Fibroblast of lung (primary cell): ENCODE data around the gene CPEB2. TPM values are rescaled to one million over a fixed set of nuclear protein-coding genes. Genes with fewer than 3 reads are reported as not detected.
A peak's percentile ranks its signal among the peaks of the same experiment; 100 is the strongest.

Experiments
- DNase-seq, 2 donors: peaks; one replicate each; pipeline versions ENCODE4 v3.0.0 to v3.0.0-alpha.2; 2010; ENCODE audit warnings: low read depth in 2 of 2
- H2AFZ ChIP-seq: 2 replicates; pipeline ENCODE4 v1.5.1; 2012; ENCODE audit warnings: low read length, control low read depth, inconsistent platforms
- H3K27ac ChIP-seq: 2 replicates; pipeline ENCODE4 v1.5.1; 2011; ENCODE audit warnings: low read length, control low read depth; ENCODE audit not compliant: insufficient read depth
- H3K27me3 ChIP-seq: 2 replicates; pipeline ENCODE4 v1.5.1; 2011; ENCODE audit warnings: mild to moderate bottlenecking, low read length; ENCODE audit not compliant: control insufficient read depth, insufficient read depth
- H3K36me3 ChIP-seq: 2 replicates; pipeline ENCODE4 v1.5.1; 2011; ENCODE audit warnings: low read length; ENCODE audit not compliant: control insufficient read depth, insufficient read depth
- H3K4me1 ChIP-seq: 2 replicates; pipeline ENCODE4 v1.5.1; 2011; ENCODE audit warnings: low read length; ENCODE audit not compliant: control insufficient read depth, insufficient read depth; ENCODE audit errors: extremely low read depth
- H3K4me2 ChIP-seq: 2 replicates; pipeline ENCODE4 v1.5.1; 2011; ENCODE audit warnings: low read length, control low read depth; ENCODE audit not compliant: insufficient read depth; ENCODE audit errors: extremely low read depth
- H3K4me3 ChIP-seq, 4 experiments: fragments of 200-600 bp in 1 of 4; sonication (generic) in 1 of 4; replicated peaks in 1 of 4; 2 replicates each; pipeline ENCODE4 v1.5.1; 2011 to 2016; ENCODE audit warnings: low read length in 4 of 4, low read depth in 3 of 4, mild to moderate bottlenecking in 3 of 4, control low read depth in 2 of 4, inconsistent platforms in 1 of 4, mixed read lengths in 1 of 4; ENCODE audit not compliant: insufficient read depth in 1 of 4; ENCODE audit errors: control extremely low read depth in 1 of 4
- H3K79me2 ChIP-seq: 2 replicates; pipeline ENCODE4 v1.5.1; 2012; ENCODE audit warnings: mild to moderate bottlenecking, low read length, inconsistent platforms; ENCODE audit not compliant: control insufficient read depth, insufficient read depth
- H3K9ac ChIP-seq: 2 replicates; pipeline ENCODE4 v1.5.1; 2011; ENCODE audit warnings: mild to moderate bottlenecking, low read length, control low read depth; ENCODE audit not compliant: insufficient read depth
- H3K9me3 ChIP-seq: 2 replicates; pipeline ENCODE4 v1.5.1; 2012; ENCODE audit warnings: low read depth, low read length; ENCODE audit not compliant: control insufficient read depth, insufficient read depth
- H4K20me1 ChIP-seq: 2 replicates; pipeline ENCODE4 v1.5.1; 2011; ENCODE audit warnings: low read length; ENCODE audit not compliant: control insufficient read depth, insufficient read depth; ENCODE audit errors: extremely low read depth
- CTCF ChIP-seq, 2 donors: IDR thresholded peaks in 1 of 2; conservative IDR thresholded peaks in 1 of 2; 1 replicate in 1 of 2; 2 replicates in 1 of 2; pipeline ENCODE4 v1.5.1; 2011 to 2012; ENCODE audit warnings: low read length in 2 of 2, control low read depth in 1 of 2, inconsistent platforms in 1 of 2, low read depth in 1 of 2, mild to moderate bottlenecking in 1 of 2
- EZH2 ChIP-seq: IDR thresholded peaks from 2 replicates; pipeline ENCODE4 v1.5.1; 2012; ENCODE audit warnings: low read length, control low read depth, mild to moderate bottlenecking; ENCODE audit errors: missing control alignments
- polyA plus RNA-seq, 2 donors: library from polyadenylated mRNA; depleted of rRNA in 1 of 2; stranded (reverse) in 1 of 2; unstranded in 1 of 2; fragments of >200 nt; gene quantifications; 2 replicates each; pipeline ENCODE4 v1.2.1, GENCODE V29; 2011 to 2012; ENCODE audit warnings: missing spikeins in 1 of 2
- total RNA-seq: library from RNA; depleted of rRNA; stranded (reverse); fragments of >200 nt; gene quantifications from 2 replicates; pipeline ENCODE4 v1.2.1, GENCODE V29; 2014

Gene CPEB2
- total and polyA plus RNA-seq, 2 donors (not counting 1 experiment from before 2014, with no cell fraction given): 18.6 to 19.0 TPM

- peaks cover 81% of the 10 kb centered on the region for H3K79me2 ChIP-seq
- no peaks in the 10 kb centered on the region for H3K27me3 ChIP-seq
- no peak overlapping the region for H3K27ac ChIP-seq
- DNase-seq: no peak
- H3K9ac ChIP-seq: no peak overlapping the region
- H4K20me1 ChIP-seq: no peaks in the 10 kb centered on the region
- no peak for TF ChIP-seq CTCF (conservative IDR thresholded peaks at IDR 0.05 in 1 of 2, IDR thresholded peaks at IDR 0.05 in 1 of 2; ENCODE audit: low read depth in 1 of 2, low read length in 2 of 2)
- TF ChIP-seq EZH2: no peak
- H3K4me3 ChIP-seq: no peak overlapping the region
- no peak overlapping the region for H3K4me2 ChIP-seq
- no peaks in the 10 kb centered on the region for H3K9me3 ChIP-seq
- no peak overlapping the region for H2AFZ ChIP-seq
- peaks cover 2% of the 10 kb centered on the region for H3K36me3 ChIP-seq
- no peaks in the 10 kb centered on the region for H3K4me1 ChIP-seq
These were observed 12.9 kb downstream of the CPEB2 start for GRCh38 chr4:15015170-15015569.

- Histone ChIP-seq H3K9me3 (no peaks in the 10 kb centered on the region), H3K27me3 (no peaks in the 10 kb centered on the region), H3K36me3 (peaks cover 6% of the 10 kb centered on the region), H3K79me2 (peaks cover 77% of the 10 kb centered on the region), H3K4me3 (no peak overlapping the region), H3K9ac (no peak overlapping the region), H3K4me1 (no peaks in the 10 kb centered on the region), H3K4me2 (peak overlapping the region; percentile 32), H4K20me1 (no peaks in the 10 kb centered on the region), H2AFZ (no peak overlapping the region), H3K27ac (no peak overlapping the region)
- DNase-seq: no peak
- TF ChIP-seq EZH2 (no peak), CTCF (conservative IDR thresholded peaks at IDR 0.05 in 1 of 2, IDR thresholded peaks at IDR 0.05 in 1 of 2; ENCODE audit: low read depth in 1 of 2, low read length in 2 of 2) (no peak)
These were observed 16.1 kb downstream of the CPEB2 start for GRCh38 chr4:15018361-15018760.

- Histone ChIP-seq H3K9me3 (no peaks in the 10 kb centered on the region), H3K4me2 (no peak overlapping the region), H4K20me1 (no peaks in the 10 kb centered on the region), H3K9ac (no peak overlapping the region), H3K4me1 (no peaks in the 10 kb centered on the region), H3K27me3 (no peaks in the 10 kb centered on the region), H3K36me3 (peaks cover 3% of the 10 kb centered on the region), H3K27ac (no peak overlapping the region), H2AFZ (no peak overlapping the region), H3K4me3 (peak overlapping the region in 1 of 4 experiments; percentile 6), H3K79me2 (peaks cover 71% of the 10 kb centered on the region)
- no peak for TF ChIP-seq CTCF (conservative IDR thresholded peaks at IDR 0.05 in 1 of 2, IDR thresholded peaks at IDR 0.05 in 1 of 2; ENCODE audit: low read depth in 1 of 2, low read length in 2 of 2)
- no peak for DNase-seq
These were observed 18.4 kb downstream of the CPEB2 start for GRCh38 chr4:15020502-15021286.
